ENCODE results near the gene GABRA4.

GABRA4 gene

DNA sequence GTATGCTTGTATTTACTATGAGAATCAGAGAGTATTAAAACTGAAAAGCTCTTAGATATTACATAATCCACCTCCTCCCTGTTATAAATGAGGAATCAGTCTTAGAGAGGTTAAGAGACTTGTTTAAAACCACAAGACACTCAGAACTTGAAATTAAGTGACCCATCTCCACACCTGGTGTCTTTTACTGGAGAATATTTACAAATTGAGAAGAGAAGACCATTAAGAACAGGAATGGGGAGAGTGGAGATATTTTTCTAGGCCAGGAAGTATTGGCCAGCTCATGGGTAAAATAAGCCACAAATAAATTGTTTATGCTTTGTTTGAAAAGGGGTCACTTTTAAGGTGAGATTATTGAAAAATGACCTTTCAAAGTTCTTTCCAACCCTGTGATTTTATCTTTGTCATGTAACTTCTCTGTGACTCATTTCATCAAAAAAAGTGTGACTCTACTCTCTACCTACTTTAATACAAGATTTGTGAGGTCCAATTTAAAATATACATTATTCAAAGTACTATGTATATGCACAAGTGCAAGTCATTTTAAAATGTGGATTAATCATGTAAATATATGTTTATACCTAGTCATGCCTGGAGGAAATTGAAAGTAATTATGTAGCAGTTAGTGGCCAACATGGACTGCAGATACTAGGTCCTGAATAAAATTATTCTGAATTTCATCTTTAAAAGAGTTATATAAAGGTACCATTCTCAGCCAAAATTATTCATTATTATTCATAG, 68.4 kb downstream of the GABRA4 start:
- no peak for DNase-seq

DNA sequence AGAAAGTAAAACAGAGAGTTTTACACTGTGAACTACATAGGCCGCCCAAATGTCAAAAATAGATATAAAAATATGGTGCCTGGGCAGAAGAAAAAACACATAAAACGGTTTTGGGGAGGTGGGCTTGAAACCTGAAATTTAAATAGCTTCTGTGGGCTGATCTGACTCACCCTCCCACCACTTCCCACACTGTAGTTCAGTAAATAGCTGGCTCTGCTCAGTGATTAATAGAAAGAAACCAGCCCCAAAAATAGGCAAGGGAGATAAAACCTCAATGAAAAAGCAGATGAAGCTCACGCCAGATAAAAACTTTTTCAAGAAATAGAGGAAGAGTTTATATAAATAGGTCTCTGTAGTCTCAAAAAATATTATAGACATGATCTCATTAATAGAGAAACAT, 71.2 kb downstream of the GABRA4 start:
- DNase-seq, result no peak

GRCh38 chr4:46909078-46909477, 84.3 kb downstream of the GABRA4 start, which contains the start of gene COX7B2:
Gene COX7B2, minus strand, starts transcription at chr4:46909245. Its CDS starts 174,053 bp downstream, at chr4:46735192.
- no peak for DNase-seq

GRCh38 chr4:46908148-46908547, 85.2 kb downstream of the GABRA4 start:
- DNase-seq, result no peak

GRCh38 chr4:46900082-46900481, 93.3 kb downstream of the GABRA4 start:
- DNase-seq, result no peak

DNA sequence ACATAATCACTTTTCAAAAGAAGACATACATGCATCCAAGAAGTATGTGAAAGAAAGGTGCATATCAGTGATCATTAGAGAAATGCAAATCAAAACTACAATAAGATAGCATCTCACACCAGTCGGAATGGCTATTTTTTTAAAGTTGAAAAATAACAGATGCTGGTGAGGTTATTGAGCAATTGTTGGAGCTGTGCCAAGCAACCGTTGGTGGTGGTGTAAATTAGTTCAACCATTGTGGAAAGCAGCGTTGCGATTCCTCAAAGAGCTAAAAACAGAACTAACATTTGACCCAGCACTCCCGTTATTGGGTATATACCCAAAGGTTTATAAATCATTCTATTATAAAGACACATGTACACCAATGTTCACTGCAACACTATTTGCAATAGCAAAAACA, 98.6 kb downstream of the GABRA4 start:
- DNase-seq, result no peak

- no peak for DNase-seq
Observed at GRCh38 chr4:46890056-46890455, 103.3 kb downstream of the GABRA4 start.

- no peak for DNase-seq
Observed at GRCh38 chr4:46889410-46889809, 104.0 kb downstream of the GABRA4 start.

GRCh38 chr4:46886711-46887110, 106.7 kb downstream of the GABRA4 start:
- DNase-seq, result no peak

DNA sequence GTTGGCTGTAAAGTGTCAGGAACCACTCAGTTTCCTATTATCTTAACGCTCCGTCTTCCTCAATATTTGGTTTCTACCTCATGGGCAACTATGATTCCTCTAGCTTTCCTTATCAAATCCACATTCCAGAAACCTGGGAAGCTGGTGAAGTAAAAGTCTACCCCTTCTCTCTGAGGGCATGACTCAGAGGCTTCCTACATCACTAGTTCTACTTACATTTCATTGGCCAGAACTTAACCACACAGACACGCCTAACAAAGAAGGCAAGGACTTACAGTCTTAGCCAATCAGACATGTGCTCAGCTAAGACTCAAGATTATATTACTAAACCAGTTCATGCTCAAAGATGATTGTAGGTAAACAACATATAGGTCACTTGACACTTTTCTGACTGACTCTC, 114.7 kb downstream of the GABRA4 start:
- no peak for DNase-seq

DNA sequence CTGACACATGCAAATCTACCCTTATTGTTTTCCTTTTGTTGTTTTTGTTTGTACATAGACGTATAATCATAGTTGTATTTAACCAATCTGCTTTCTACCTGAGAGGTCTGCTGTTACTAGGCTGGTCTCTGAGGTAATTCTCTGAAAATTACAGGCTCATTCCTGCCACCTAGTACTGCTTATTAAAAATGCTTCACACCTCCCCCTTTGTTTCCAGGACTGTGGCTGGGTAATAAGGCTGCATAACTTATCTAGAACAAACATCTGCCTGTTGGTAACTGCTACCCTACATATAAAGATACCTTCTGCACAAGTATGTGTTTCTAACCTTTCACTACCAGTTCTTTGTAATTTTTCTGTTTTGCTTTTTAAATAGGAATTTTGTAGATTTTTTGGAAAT, 118.6 kb downstream of the GABRA4 start:
- no peak for DNase-seq

GRCh38 chr4:46870411-46870810, 123.0 kb downstream of the GABRA4 start:
- DNase-seq, result no peak
